Adrenal gland (tissue), 5 donors: Measurements from ENCODE around the gene PNRC1.
A peak's percentile ranks its signal among the peaks of the same experiment; 100 is the strongest.

Experiments used
- CTCF ChIP-seq, 6 experiments: fragments of 450-650 bp in 4 of 6; fragments of 200-600 bp in 2 of 6; sonication (generic) in 1 of 6; IDR thresholded peaks; 1 replicate in 5 of 6; 2 replicates in 1 of 6; pipeline versions ENCODE4 v1.5.1 to v1.8.0; 2016 to 2021; ENCODE audit warnings: antibody characterized with exemption in 6 of 6, mild to moderate bottlenecking in 2 of 6, moderate library complexity in 1 of 6
- POLR2A ChIP-seq, 2 donors: fragments of 450-650 bp; IDR thresholded peaks; one replicate each; pipeline ENCODE4 v1.6.1; 2017; ENCODE audit warnings: antibody characterized with exemption in 2 of 2, mild to moderate bottlenecking in 2 of 2, moderate library complexity in 1 of 2
- donor health status: DM: no; HTN: no; CAD: no.

GRCh38 chr6:89032599-89032998 lies 48.0 kb upstream of the PNRC1 start:
- TF ChIP-seq CTCF (IDR thresholded peaks at IDR 0.05): peak in 2 of 6 experiments; percentile 8 to 19
- no peak for TF ChIP-seq POLR2A (IDR thresholded peaks at IDR 0.05)
